H9 (cell line): ENCODE data around the gene LEF1. TPM values are rescaled to one million over a fixed set of nuclear protein-coding genes. Genes with fewer than 3 reads are reported as not detected.

Experiments
- DNase-seq: peaks from one replicate; pipeline ENCODE4 v3.0.0-alpha.2; 2017
- H2AFZ ChIP-seq: one replicate; pipeline ENCODE4 v1.6.1; 2013; ENCODE audit warnings: mild to moderate bottlenecking, low read length, control low read depth, moderate library complexity
- H2AK5ac ChIP-seq: 2 replicates; pipeline ENCODE4 v1.6.1; 2013; ENCODE audit warnings: low read length, control low read depth, mixed read lengths; ENCODE audit not compliant: insufficient read length
- H2BK120ac ChIP-seq: one replicate; pipeline ENCODE4 v1.6.1; 2013; ENCODE audit warnings: low read depth, mild to moderate bottlenecking, low read length, control low read depth, inconsistent platforms; ENCODE audit not compliant: poor library complexity, severe bottlenecking
- H2BK12ac ChIP-seq: 2 replicates; pipeline ENCODE4 v1.6.1; 2013; ENCODE audit warnings: low read length, control low read depth, mixed read lengths, low read depth; ENCODE audit not compliant: insufficient read length
- H2BK15ac ChIP-seq: 2 replicates; pipeline ENCODE4 v1.6.1; 2013; ENCODE audit warnings: low read depth, low read length, control low read depth
- H2BK20ac ChIP-seq: one replicate; pipeline ENCODE4 v1.6.1; 2013; ENCODE audit warnings: low read depth, mild to moderate bottlenecking, low read length, control low read depth, inconsistent platforms; ENCODE audit not compliant: poor library complexity, severe bottlenecking
- H2BK5ac ChIP-seq: 2 replicates; pipeline ENCODE4 v1.6.1; 2013; ENCODE audit warnings: low read length, control low read depth, mixed read lengths; ENCODE audit not compliant: insufficient read length
- H3K14ac ChIP-seq: 2 replicates; pipeline ENCODE4 v1.6.1; 2013; ENCODE audit warnings: low read length, control low read depth; ENCODE audit not compliant: insufficient read depth
- H3K18ac ChIP-seq: 2 replicates; pipeline ENCODE4 v1.6.1; 2013; ENCODE audit warnings: low read depth, mild to moderate bottlenecking, mixed read lengths, low read length, control low read depth; ENCODE audit not compliant: insufficient read length
- H3K23ac ChIP-seq: 2 replicates; pipeline ENCODE4 v1.6.1; 2013; ENCODE audit warnings: low read length, control low read depth, mixed read lengths, low read depth; ENCODE audit not compliant: insufficient read length
- H3K23me2 ChIP-seq: 2 replicates; pipeline ENCODE4 v1.6.1; 2013; ENCODE audit warnings: low read depth, mild to moderate bottlenecking, mixed read lengths, low read length, control low read depth; ENCODE audit not compliant: insufficient read length, poor library complexity, severe bottlenecking
- H3K27ac ChIP-seq: 2 replicates; pipeline ENCODE4 v1.5.1; 2013; ENCODE audit warnings: low read length, control low read depth, mixed read lengths, low read depth; ENCODE audit not compliant: insufficient read length
- H3K27me3 ChIP-seq: 2 replicates; pipeline ENCODE4 v1.6.1; 2013; ENCODE audit warnings: low read length, control low read depth, inconsistent platforms; ENCODE audit not compliant: insufficient read depth
- H3K4ac ChIP-seq: 2 replicates; pipeline ENCODE4 v1.6.1; 2013; ENCODE audit warnings: low read depth, mild to moderate bottlenecking, control low read depth, inconsistent platforms, low read length, moderate library complexity
- H3K4me1 ChIP-seq: 2 replicates; pipeline ENCODE4 v1.6.1; 2013; ENCODE audit warnings: low read length, control low read depth, inconsistent platforms; ENCODE audit not compliant: insufficient read depth
- H3K4me2 ChIP-seq: 2 replicates; pipeline ENCODE4 v1.6.1; 2013; ENCODE audit warnings: low read length, control low read depth, mixed read lengths; ENCODE audit not compliant: insufficient read length, insufficient read depth
- H3K56ac ChIP-seq: 2 replicates; pipeline ENCODE4 v1.6.1; 2013; ENCODE audit warnings: low read depth, mild to moderate bottlenecking, mixed read lengths, low read length, control low read depth; ENCODE audit not compliant: insufficient read length
- H3K79me1 ChIP-seq: 2 replicates; pipeline ENCODE4 v1.6.1; 2013; ENCODE audit warnings: low read depth, mild to moderate bottlenecking, moderate library complexity, low read length, control low read depth, inconsistent platforms; ENCODE audit not compliant: insufficient read depth, poor library complexity, severe bottlenecking
- H3K79me2 ChIP-seq: 2 replicates; pipeline ENCODE4 v1.6.1; 2013; ENCODE audit warnings: low read length, control low read depth, inconsistent platforms; ENCODE audit not compliant: insufficient read depth
- H3K9ac ChIP-seq: 2 replicates; pipeline ENCODE4 v1.6.1; 2013; ENCODE audit warnings: low read length, control low read depth, mixed read lengths; ENCODE audit not compliant: insufficient read length; ENCODE audit errors: extremely low read depth
- H3K9me3 ChIP-seq: one replicate; pipeline ENCODE4 v1.6.1; 2013; ENCODE audit warnings: low read depth, low read length, inconsistent platforms; ENCODE audit not compliant: control insufficient read depth
- H3T11ph ChIP-seq: one replicate; pipeline ENCODE4 v1.6.1; 2013; ENCODE audit warnings: mild to moderate bottlenecking, low read length, control low read depth, inconsistent platforms
- H4K20me1 ChIP-seq: one replicate; pipeline ENCODE4 v1.6.1; 2013; ENCODE audit not compliant: control insufficient read depth, insufficient read length, insufficient read depth
- H4K5ac ChIP-seq: 2 replicates; pipeline ENCODE4 v1.6.1; 2013; ENCODE audit warnings: low read depth, mild to moderate bottlenecking, mixed read lengths, low read length, control low read depth; ENCODE audit not compliant: insufficient read length
- H4K8ac ChIP-seq: replicated peaks from 2 replicates; pipeline ENCODE4 v1.6.1; 2013; ENCODE audit warnings: low read length, control low read depth, mixed read lengths, low read depth; ENCODE audit not compliant: insufficient read length
- H4K91ac ChIP-seq: 2 replicates; pipeline ENCODE4 v1.6.1; 2013; ENCODE audit warnings: low read depth, mild to moderate bottlenecking, moderate library complexity, mixed read lengths, low read length, control low read depth; ENCODE audit not compliant: insufficient read length
- H3K27ac Mint-ChIP-seq, 3 experiments: 2 replicates in 2 of 3; 3 replicates in 1 of 3; pipeline ENCODE4 v1.8.0; 2020 to 2021; ENCODE audit warnings: mixed read lengths in 3 of 3, mild to moderate bottlenecking in 1 of 3, moderate library complexity in 1 of 3
- H3K27me3 Mint-ChIP-seq: 2 replicates; pipeline ENCODE4 v1.8.0; 2021; ENCODE audit warnings: low read depth, mild to moderate bottlenecking, moderate library complexity, mixed read lengths
- H3K36me3 Mint-ChIP-seq, 3 experiments: 2 replicates in 2 of 3; 3 replicates in 1 of 3; pipeline ENCODE4 v1.8.0; 2020 to 2021; ENCODE audit warnings: low read depth in 3 of 3, mixed read lengths in 3 of 3; ENCODE audit not compliant: insufficient read depth in 1 of 3
- H3K4me1 Mint-ChIP-seq, 2 experiments: 2 replicates each; pipeline ENCODE4 v1.8.0; 2020; ENCODE audit warnings: mixed read lengths in 2 of 2
- H3K4me3 Mint-ChIP-seq, 2 experiments: 2 replicates in 1 of 2; 3 replicates in 1 of 2; pipeline ENCODE4 v1.8.0; 2020 to 2021; ENCODE audit warnings: mild to moderate bottlenecking in 2 of 2, mixed read lengths in 2 of 2, moderate library complexity in 1 of 2
- H3K9me3 Mint-ChIP-seq, 2 experiments: 2 replicates in 1 of 2; 3 replicates in 1 of 2; pipeline ENCODE4 v1.8.0; 2020; ENCODE audit warnings: mild to moderate bottlenecking in 2 of 2, mixed read lengths in 2 of 2, moderate library complexity in 1 of 2
- CTCF ChIP-seq: fragments of 200-600 bp; sonication (generic); conservative IDR thresholded peaks from 3 replicates; pipeline ENCODE4 v1.8.0; 2021; ENCODE audit warnings: antibody characterized with exemption, mild to moderate bottlenecking
- WGBS: extraction: QIAGEN DNeasy Blood & Tissue Kit; methylation state at CpG from one replicate; pipeline ENCODE4 v1.1.7; 2013; ENCODE audit warnings: missing lambda C conversion rate, low lambda C conversion rate, mixed read lengths; ENCODE audit not compliant: insufficient read length; ENCODE audit errors: extremely low coverage; 5-methylcytosine and 5-hydroxymethylcytosine counted together
- total RNA-seq: library from RNA; stranded (reverse); gene quantifications from 2 replicates; pipeline ENCODE4 v1.2.1, GENCODE V29; 2021

The LEF1 gene
- total RNA-seq, 1 experiment from 2014 or later, result 2.5 TPM

- no peak for DNase-seq
- H2BK12ac ChIP-seq, result no peak overlapping the region
These were observed 37.1 kb upstream of the LEF1 start for GRCh38 chr4:108205859-108206258.

More at GRCh38 chr4:108205859-108206258, 37.1 kb upstream of the LEF1 start:
- H2AK5ac ChIP-seq, result no peak overlapping the region
- H3K4ac ChIP-seq, result no peak overlapping the region
- no peak overlapping the region for H3K9ac ChIP-seq
- H2BK120ac ChIP-seq, result no peak overlapping the region
- H3K27ac Mint-ChIP-seq, result peak overlapping the region in 1 of 3 experiments; percentile 87; a peak in 1 of 7 replicates
- no peak overlapping the region for H2BK20ac ChIP-seq
- no peaks in the 10 kb centered on the region for H3K36me3 Mint-ChIP-seq
- H4K5ac ChIP-seq, result no peak overlapping the region
- no peaks in the 10 kb centered on the region for H3K79me1 ChIP-seq
- H4K20me1 ChIP-seq, result no peaks in the 10 kb centered on the region
- H3K9me3 Mint-ChIP-seq, result no peaks in the 10 kb centered on the region
- no peak overlapping the region for H3K18ac ChIP-seq
- peaks cover 3 to 7% of the 10 kb centered on the region in 2 experiments; a peak in 3 of 4 replicates for H3K4me1 Mint-ChIP-seq
- WGBS, result no CpG with 5 or more reads among the region's 1 CpG
- H4K91ac ChIP-seq, result no peak overlapping the region
- H3K27ac ChIP-seq, result no peak overlapping the region
- H3K56ac ChIP-seq, result no peak overlapping the region
- peaks cover 2% of the 10 kb centered on the region; the same call in 1 of the 2 replicates for H3K27me3 ChIP-seq
- no peak overlapping the region for H2BK15ac ChIP-seq
- no peak overlapping the region for H4K8ac ChIP-seq
- no peak overlapping the region for H3K4me2 ChIP-seq
- peaks cover 61% of the 10 kb centered on the region for H3K27me3 Mint-ChIP-seq
- H3K79me2 ChIP-seq, result no peaks in the 10 kb centered on the region
- H3K4me3 Mint-ChIP-seq, result no peak overlapping the region
- no peak overlapping the region; the same call in 1 of the 2 replicates for H3K14ac ChIP-seq
- H3K23me2 ChIP-seq, result no peaks in the 10 kb centered on the region
- H3K9me3 ChIP-seq, result no peaks in the 10 kb centered on the region
- H2BK5ac ChIP-seq, result no peak overlapping the region
- TF ChIP-seq CTCF, result no peak
- no peak overlapping the region for H3T11ph ChIP-seq
- no peak overlapping the region for H2AFZ ChIP-seq
- peaks cover 2% of the 10 kb centered on the region; the same call in 1 of the 2 replicates for H3K4me1 ChIP-seq
- no peak overlapping the region for H3K23ac ChIP-seq
